ENCODE results near the gene TIGD3. TPM values are rescaled to one million over a fixed set of nuclear protein-coding genes. Genes with fewer than 3 reads are reported as not detected.
A peak's percentile ranks its signal among the peaks of the same experiment; 100 is the strongest.

The TIGD3 gene
- total and polyA plus RNA-seq, 9 of the 15 experiments (the other 6 are each of a cell fraction or from before 2014, with no cell fraction given), result 0.06 to 1.3 (median 0.56) TPM

DNA sequence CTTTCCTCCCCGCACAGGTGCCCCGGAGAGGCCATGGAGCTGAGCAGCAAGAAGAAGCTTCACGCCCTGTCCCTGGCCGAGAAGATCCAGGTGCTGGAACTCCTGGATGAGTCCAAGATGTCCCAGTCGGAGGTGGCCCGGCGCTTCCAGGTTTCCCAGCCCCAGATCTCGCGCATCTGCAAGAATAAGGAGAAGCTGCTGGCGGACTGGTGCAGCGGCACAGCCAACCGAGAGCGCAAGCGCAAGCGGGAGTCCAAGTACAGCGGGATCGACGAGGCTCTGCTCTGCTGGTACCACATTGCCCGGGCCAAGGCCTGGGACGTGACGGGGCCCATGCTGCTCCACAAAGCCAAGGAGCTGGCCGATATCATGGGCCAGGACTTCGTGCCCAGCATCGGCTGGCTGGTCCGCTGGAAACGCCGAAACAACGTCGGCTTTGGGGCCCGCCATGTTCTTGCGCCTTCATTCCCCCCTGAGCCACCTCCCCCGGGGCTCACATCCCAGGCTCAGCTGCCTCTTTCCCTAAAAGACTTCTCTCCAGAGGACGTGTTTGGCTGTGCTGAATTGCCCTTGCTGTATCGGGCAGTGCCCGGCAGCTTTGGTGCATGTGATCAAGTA is 1.3 kb downstream of the TIGD3 start (continued):
- TF ChIP-seq ZNF583 (CRISPR knock-in tag; IDR thresholded peaks at IDR 0.05) (no peak), SIRT6 (IDR thresholded peaks at IDR 0.05; ENCODE audit: low read depth, low read length) (no peak), ZNF707 (CRISPR knock-in tag; conservative IDR thresholded peaks at IDR 0.05) (no peak), ATF7 (IDR thresholded peaks at IDR 0.05) (no peak), HDAC2 (IDR thresholded peaks at IDR 0.05) (peak; percentile 51; the same call in 1 of the 2 replicates), RBM14 (IDR thresholded peaks at IDR 0.05; ENCODE audit: borderline replicate concordance, insufficient read depth, low read depth, low read length) (0 out of 2 replicates have a peak, but pooled peaks have one; percentile 37), ZNF146 (CRISPR knock-in tag; IDR thresholded peaks at IDR 0.05; ENCODE audit: unreplicated experiment) (no peak), SAFB (IDR thresholded peaks at IDR 0.05; ENCODE audit: borderline replicate concordance, low read depth, low read length) (no peak), PURB (CRISPR knock-in tag; IDR thresholded peaks at IDR 0.05; ENCODE audit: low read depth) (no peak), ASH1L (IDR thresholded peaks at IDR 0.05; ENCODE audit: borderline replicate concordance, low read depth, partially characterized antibody) (no peak), ZBTB33 (CRISPR knock-in tag; IDR thresholded peaks at IDR 0.05) (peak; percentile 99), ZFX (CRISPR knock-in tag; IDR thresholded peaks at IDR 0.05) (0 out of 2 replicates have a peak, but pooled peaks have one; percentile 5), AFF1 (IDR thresholded peaks at IDR 0.05; ENCODE audit: low read depth in 1 of 2, partially characterized antibody in 2 of 2) (no peak), CEBPG (CRISPR knock-in tag; IDR thresholded peaks at IDR 0.05) (no peak), CEBPG (tag; conservative IDR thresholded peaks at IDR 0.05 in 1 of 2, IDR thresholded peaks at IDR 0.05 in 1 of 2) (no peak)
- TF ChIP-seq, protein P1, sequence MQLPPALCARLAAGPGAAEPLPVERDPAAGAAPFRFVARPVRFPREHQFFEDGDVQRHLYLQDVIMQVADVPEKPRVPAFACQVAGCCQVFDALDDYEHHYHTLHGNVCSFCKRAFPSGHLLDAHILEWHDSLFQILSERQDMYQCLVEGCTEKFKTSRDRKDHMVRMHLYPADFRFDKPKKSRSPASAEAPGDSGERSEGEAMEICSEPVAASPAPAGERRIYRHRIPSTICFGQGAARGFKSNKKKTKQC (CRISPR knock-in tag; IDR thresholded peaks at IDR 0.05), result 0 out of 2 replicates have a peak, but pooled peaks have one; percentile 51
